GM23338 (cell line): ENCODE measurements around the gene MAP4K5. TPM values are rescaled to one million over a fixed set of nuclear protein-coding genes. Genes with fewer than 3 reads are reported as not detected.
A peak's percentile ranks its signal among the peaks of the same experiment; 100 is the strongest.

Source experiments
- ATAC-seq: fragments of 200-7000 bp; cut with Tn5 transposase; 3 replicates; pipeline ENCODE4 v1.9.1; 2020
- DNase-seq: peaks from one replicate; pipeline ENCODE4 v3.0.0-alpha.2; 2015; ENCODE audit warnings: low spot score
- H2AFZ ChIP-seq: fragments of 200-600 bp; sonication (generic); 2 replicates; pipeline ENCODE4 v1.8.0; 2016; ENCODE audit warnings: antibody characterized with exemption, mild to moderate bottlenecking, moderate library complexity
- H3F3A ChIP-seq: fragments of 200-600 bp; sonication (generic); replicated peaks from 2 replicates; pipeline ENCODE4 v1.8.0; 2017; ENCODE audit warnings: antibody characterized with exemption, mixed run types, low read depth
- H3K27ac ChIP-seq: fragments of 200-600 bp; sonication (generic); 2 replicates; pipeline ENCODE4 v1.6.1; 2016; ENCODE audit warnings: low read depth
- H3K27me3 ChIP-seq: fragments of 200-600 bp; sonication (generic); 2 replicates; pipeline ENCODE4 v1.8.0; 2016; ENCODE audit warnings: mild to moderate bottlenecking, mixed run types, moderate library complexity; ENCODE audit not compliant: insufficient read depth
- H3K36me3 ChIP-seq: fragments of 200-600 bp; sonication (generic); 2 replicates; pipeline ENCODE4 v1.8.0; 2016; ENCODE audit warnings: mild to moderate bottlenecking; ENCODE audit not compliant: insufficient read depth
- H3K4me1 ChIP-seq: fragments of 200-600 bp; sonication (generic); 2 replicates; pipeline ENCODE4 v1.8.0; 2016; ENCODE audit warnings: mild to moderate bottlenecking, moderate library complexity; ENCODE audit not compliant: insufficient read depth
- H3K4me2 ChIP-seq: fragments of 200-600 bp; sonication (generic); 2 replicates; pipeline ENCODE4 v1.7.1; 2017; ENCODE audit warnings: mixed run types
- H3K4me3 ChIP-seq: fragments of 200-600 bp; sonication (generic); 2 replicates; pipeline ENCODE4 v1.6.1; 2016; ENCODE audit warnings: mixed run types
- H3K79me2 ChIP-seq: fragments of 200-600 bp; sonication (generic); replicated peaks from 2 replicates; pipeline ENCODE4 v1.8.0; 2017; ENCODE audit warnings: mild to moderate bottlenecking; ENCODE audit not compliant: insufficient read depth
- H3K9me2 ChIP-seq: fragments of 200-600 bp; sonication (generic); 2 replicates; pipeline ENCODE4 v1.8.0; 2017; ENCODE audit not compliant: insufficient read depth
- H4K20me1 ChIP-seq: fragments of 200-600 bp; sonication (generic); replicated peaks from 2 replicates; pipeline ENCODE4 v1.8.0; 2017; ENCODE audit warnings: mild to moderate bottlenecking; ENCODE audit not compliant: insufficient read depth
- H3K27ac Mint-ChIP-seq: 2 replicates; pipeline ENCODE4 v1.8.0; 2020; ENCODE audit warnings: inconsistent platforms, mild to moderate bottlenecking, moderate library complexity, mixed read lengths
- H3K27me3 Mint-ChIP-seq: 3 replicates; pipeline ENCODE4 v1.8.0; 2022; ENCODE audit warnings: low read depth, mild to moderate bottlenecking, moderate library complexity, mixed read lengths, inconsistent platforms; ENCODE audit not compliant: insufficient read depth, poor library complexity
- H3K36me3 Mint-ChIP-seq: 3 replicates; pipeline ENCODE4 v1.8.0; 2021; ENCODE audit warnings: low read depth, mild to moderate bottlenecking, inconsistent platforms, moderate library complexity, mixed read lengths
- H3K4me1 Mint-ChIP-seq: 3 replicates; pipeline ENCODE4 v1.8.0; 2020; ENCODE audit warnings: mild to moderate bottlenecking, inconsistent platforms, mixed read lengths
- H3K4me3 Mint-ChIP-seq: 3 replicates; pipeline ENCODE4 v1.8.0; 2021; ENCODE audit warnings: moderate library complexity, mild to moderate bottlenecking, inconsistent platforms, mixed read lengths
- H3K9me3 Mint-ChIP-seq: 3 replicates; pipeline ENCODE4 v1.8.0; 2020; ENCODE audit warnings: moderate library complexity, mild to moderate bottlenecking, inconsistent platforms, mixed read lengths
- CREB1 ChIP-seq: fragments of 250-450 bp; sonication (Bioruptor Pico); IDR thresholded peaks from 2 replicates; pipeline ENCODE4 v1.5.0; 2020; ENCODE audit warnings: low read depth, mild to moderate bottlenecking, moderate library complexity
- CTCF ChIP-seq, 2 experiments: fragments of 200-600 bp in 1 of 2; sonication (generic) in 1 of 2; conservative IDR thresholded peaks; 2 replicates each; pipeline versions ENCODE4 v1.5.1 to v1.6.1; 2016 to 2017; ENCODE audit warnings: antibody characterized with exemption in 2 of 2, low read depth in 2 of 2, mild to moderate bottlenecking in 2 of 2, moderate library complexity in 1 of 2
- ETS1 ChIP-seq: IDR thresholded peaks from 2 replicates; pipeline ENCODE4 v1.6.1; 2016; ENCODE audit warnings: antibody characterized with exemption
- EZH2 ChIP-seq: fragments of 200-600 bp; sonication (generic); IDR thresholded peaks from one replicate; pipeline ENCODE4 v1.8.0; 2017; ENCODE audit warnings: antibody characterized with exemption, mild to moderate bottlenecking, low read depth; ENCODE audit not compliant: unreplicated experiment
- EZH2phosphoT487 ChIP-seq: fragments of 200-600 bp; sonication (generic); IDR thresholded peaks from one replicate; pipeline ENCODE4 v1.8.1; 2018; ENCODE audit warnings: antibody characterized with exemption; ENCODE audit not compliant: unreplicated experiment
- JUNB ChIP-seq: IDR thresholded peaks from one replicate; pipeline ENCODE4 v1.6.1; 2016; ENCODE audit warnings: antibody characterized with exemption; ENCODE audit not compliant: unreplicated experiment
- NANOG ChIP-seq: IDR thresholded peaks from 2 replicates; pipeline ENCODE4 v1.6.1; 2016; ENCODE audit warnings: antibody characterized with exemption, borderline replicate concordance
- POLR2AphosphoS5 ChIP-seq: IDR thresholded peaks from 2 replicates; pipeline ENCODE4 v1.6.1; 2016; ENCODE audit warnings: antibody characterized with exemption, low read depth
- STAT1 ChIP-seq: IDR thresholded peaks from one replicate; pipeline ENCODE4 v1.6.1; 2016; ENCODE audit warnings: antibody characterized with exemption; ENCODE audit not compliant: unreplicated experiment
- ZNF114 ChIP-seq: fragments of 250-450 bp; sonication (Bioruptor Pico); IDR thresholded peaks from 2 replicates; pipeline ENCODE4 v1.5.0; 2020; ENCODE audit warnings: mild to moderate bottlenecking, moderate library complexity
- ZNF462 ChIP-seq: fragments of 250-450 bp; sonication (Bioruptor Pico); IDR thresholded peaks from 2 replicates; pipeline ENCODE4 v1.5.0; 2020; ENCODE audit warnings: mild to moderate bottlenecking, moderate library complexity
- polyA plus RNA-seq: library from polyadenylated mRNA; unstranded; fragments of >200 nt; fragmentation: Nextera tagmentation; extraction: Ambion mirVana; gene quantifications from 2 replicates; pipeline ENCODE4 v1.2.1, GENCODE V29; 2016
- total RNA-seq: library from RNA; depleted of rRNA; stranded (reverse); fragments of >200 nt; shearing (Covaris generic); gene quantifications from 2 replicates; pipeline ENCODE4 v1.2.3, GENCODE V29; 2014
- TF ChIP-seq, protein P1 (sequence below): IDR thresholded peaks from one replicate; pipeline ENCODE4 v1.6.1; 2018; ENCODE audit warnings: antibody characterized with exemption; ENCODE audit not compliant: unreplicated experiment

Gene MAP4K5
- total and polyA plus RNA-seq, 2 experiments from 2014 or later, result 71.4 to 74.6 TPM

GRCh38 chr14:50395448-50395847 is 136.9 kb downstream of the MAP4K5 start:
- H3K4me1 Mint-ChIP-seq, result peaks cover 11% of the 10 kb centered on the region; the same call in 2 of the 3 replicates
- no peaks in the 10 kb centered on the region for H3K9me3 Mint-ChIP-seq
- Histone ChIP-seq H3K9me2 (no peaks in the 10 kb centered on the region), H3K27me3 (peaks cover 36% of the 10 kb centered on the region), H3F3A (peaks cover 13% of the 10 kb centered on the region; the same call in 1 of the 2 replicates), H3K27ac (no peak overlapping the region), H3K36me3 (no peaks in the 10 kb centered on the region), H3K79me2 (no peaks in the 10 kb centered on the region), H3K4me2 (peak overlapping the region; percentile 82), H4K20me1 (no peaks in the 10 kb centered on the region), H3K4me1 (peaks cover 15% of the 10 kb centered on the region; the same call in 1 of the 2 replicates), H2AFZ (peak overlapping the region; percentile 88; the same call in 1 of the 2 replicates), H3K4me3 (peak overlapping the region; percentile 57)
- DNase-seq (no peak), ATAC-seq (no peak)
- peaks cover 2% of the 10 kb centered on the region; the same call in 1 of the 3 replicates for H3K36me3 Mint-ChIP-seq
- TF ChIP-seq NANOG (no peak), ETS1 (no peak), EZH2 (no peak), CTCF (conservative IDR thresholded peaks at IDR 0.05; ENCODE audit: low read depth in 2 of 2) (no peak), CREB1 (CRISPR knock-in tag) (no peak), ZNF114 (CRISPR knock-in tag) (no peak), POLR2AphosphoS5 (no peak), STAT1 (no peak), EZH2phosphoT487 (no peak), JUNB (no peak), ZNF462 (CRISPR knock-in tag) (no peak)
- TF ChIP-seq, protein P1, sequence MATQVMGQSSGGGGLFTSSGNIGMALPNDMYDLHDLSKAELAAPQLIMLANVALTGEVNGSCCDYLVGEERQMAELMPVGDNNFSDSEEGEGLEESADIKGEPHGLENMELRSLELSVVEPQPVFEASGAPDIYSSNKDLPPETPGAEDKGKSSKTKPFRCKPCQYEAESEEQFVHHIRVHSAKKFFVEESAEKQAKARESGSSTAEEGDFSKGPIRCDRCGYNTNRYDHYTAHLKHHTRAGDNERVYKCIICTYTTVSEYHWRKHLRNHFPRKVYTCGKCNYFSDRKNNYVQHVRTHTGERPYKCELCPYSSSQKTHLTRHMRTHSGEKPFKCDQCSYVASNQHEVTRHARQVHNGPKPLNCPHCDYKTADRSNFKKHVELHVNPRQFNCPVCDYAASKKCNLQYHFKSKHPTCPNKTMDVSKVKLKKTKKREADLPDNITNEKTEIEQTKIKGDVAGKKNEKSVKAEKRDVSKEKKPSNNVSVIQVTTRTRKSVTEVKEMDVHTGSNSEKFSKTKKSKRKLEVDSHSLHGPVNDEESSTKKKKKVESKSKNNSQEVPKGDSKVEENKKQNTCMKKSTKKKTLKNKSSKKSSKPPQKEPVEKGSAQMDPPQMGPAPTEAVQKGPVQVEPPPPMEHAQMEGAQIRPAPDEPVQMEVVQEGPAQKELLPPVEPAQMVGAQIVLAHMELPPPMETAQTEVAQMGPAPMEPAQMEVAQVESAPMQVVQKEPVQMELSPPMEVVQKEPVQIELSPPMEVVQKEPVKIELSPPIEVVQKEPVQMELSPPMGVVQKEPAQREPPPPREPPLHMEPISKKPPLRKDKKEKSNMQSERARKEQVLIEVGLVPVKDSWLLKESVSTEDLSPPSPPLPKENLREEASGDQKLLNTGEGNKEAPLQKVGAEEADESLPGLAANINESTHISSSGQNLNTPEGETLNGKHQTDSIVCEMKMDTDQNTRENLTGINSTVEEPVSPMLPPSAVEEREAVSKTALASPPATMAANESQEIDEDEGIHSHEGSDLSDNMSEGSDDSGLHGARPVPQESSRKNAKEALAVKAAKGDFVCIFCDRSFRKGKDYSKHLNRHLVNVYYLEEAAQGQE, result no peak
- peak overlapping the region; percentile 85 for H3K4me3 Mint-ChIP-seq
- H3K27ac Mint-ChIP-seq, result no peak overlapping the region
- H3K27me3 Mint-ChIP-seq, result peaks cover 19% of the 10 kb centered on the region
